Naive thymus-derived CD4-positive, alpha-beta T cell (primary cell): Measurements from ENCODE around the gene CTSA. TPM values are rescaled to one million over a fixed set of nuclear protein-coding genes. Genes with fewer than 3 reads are reported as not detected.

Source experiments
- ATAC-seq: fragments of 150-1000 bp; cut with Tn5 transposase; 2 replicates; pipeline ENCODE4 v1.10.0; 2021; ENCODE audit warnings: mild to moderate bottlenecking, moderate library complexity
- CTCF ChIA-PET: fragments of 350-600 bp; sonication (Branson Sonifier 250); formaldehyde crosslinking; loops from one replicate; lab custom pipeline; 2021; ENCODE audit warnings: antibody characterized with exemption; lab: Charles Lee
- POLR2A ChIA-PET: fragments of 350-600 bp; sonication (Branson Sonifier 250); formaldehyde crosslinking; loops from one replicate; lab custom pipeline; 2021; ENCODE audit warnings: antibody characterized with exemption, inconsistent platforms; lab: Charles Lee
- DNase-seq, 9 donors: peaks; one replicate each; pipeline versions ENCODE4 v3.0.0 to v3.0.0-alpha.2; 2020 to 2022; ENCODE audit warnings: mixed read lengths in 1 of 9
- H3K27ac ChIP-seq: one replicate; pipeline ENCODE4 v1.7.0; 2013; ENCODE audit warnings: mild to moderate bottlenecking, low read depth, low read length, moderate library complexity
- H3K27me3 ChIP-seq, 2 donors: one replicate each; pipeline ENCODE4 v1.7.0; 2013; ENCODE audit warnings: low read length in 2 of 2, mild to moderate bottlenecking in 2 of 2, moderate library complexity in 2 of 2; ENCODE audit not compliant: control insufficient read depth in 2 of 2, insufficient read depth in 2 of 2
- H3K36me3 ChIP-seq, 3 experiments: 1 replicate in 2 of 3; 2 replicates in 1 of 3; pipeline ENCODE4 v1.7.0; 2013; ENCODE audit warnings: low read length in 3 of 3, mild to moderate bottlenecking in 3 of 3, moderate library complexity in 1 of 3; ENCODE audit not compliant: insufficient read depth in 3 of 3, control insufficient read depth in 2 of 3
- H3K4me1 ChIP-seq, 2 donors: one replicate each; pipeline ENCODE4 v1.7.0; 2013; ENCODE audit warnings: low read length in 2 of 2, mild to moderate bottlenecking in 2 of 2, moderate library complexity in 1 of 2; ENCODE audit not compliant: control insufficient read depth in 2 of 2, insufficient read depth in 2 of 2
- H3K4me3 ChIP-seq: 2 replicates; pipeline ENCODE4 v1.7.0; 2013; ENCODE audit warnings: mild to moderate bottlenecking, low read length
- H3K9me3 ChIP-seq, 3 experiments: 1 replicate in 2 of 3; 2 replicates in 1 of 3; pipeline ENCODE4 v1.7.0; 2013; ENCODE audit warnings: low read length in 3 of 3; ENCODE audit not compliant: control insufficient read depth in 2 of 3
- H3K27ac Mint-ChIP-seq, 9 donors: one replicate each; pipeline ENCODE4 v1.8.0; 2020 to 2022; ENCODE audit warnings: mixed read lengths in 9 of 9, mild to moderate bottlenecking in 8 of 9, moderate library complexity in 5 of 9, inconsistent platforms in 2 of 9
- H3K27me3 Mint-ChIP-seq, 5 donors: one replicate each; pipeline ENCODE4 v1.8.0; 2021 to 2022; ENCODE audit warnings: mixed read lengths in 5 of 5, mild to moderate bottlenecking in 1 of 5
- H3K36me3 Mint-ChIP-seq, 5 donors: one replicate each; pipeline ENCODE4 v1.8.0; 2020 to 2022; ENCODE audit warnings: mixed read lengths in 5 of 5, mild to moderate bottlenecking in 3 of 5, inconsistent platforms in 1 of 5
- H3K4me1 Mint-ChIP-seq, 7 donors: one replicate each; pipeline ENCODE4 v1.8.0; 2020 to 2022; ENCODE audit warnings: mixed read lengths in 7 of 7, mild to moderate bottlenecking in 3 of 7, inconsistent platforms in 1 of 7
- H3K4me3 Mint-ChIP-seq, 10 donors: one replicate each; pipeline ENCODE4 v1.8.0; 2020 to 2022; ENCODE audit warnings: mild to moderate bottlenecking in 10 of 10, mixed read lengths in 10 of 10, moderate library complexity in 6 of 10, inconsistent platforms in 2 of 10
- H3K9me3 Mint-ChIP-seq, 11 donors: one replicate each; pipeline ENCODE4 v1.8.0; 2020 to 2022; ENCODE audit warnings: mixed read lengths in 11 of 11, mild to moderate bottlenecking in 4 of 11, inconsistent platforms in 1 of 11, moderate library complexity in 1 of 11
- intact Hi-C, 2 donors: fragments of 100-400 bp; cut with micrococcal nuclease; formaldehyde crosslinking; loops; one replicate each; pipeline ENCODE4 v1.15.1; 2023
- polyA plus RNA-seq, 2 donors: library from polyadenylated mRNA; unstranded; fragments of 300-500 nt; fragmentation: Illumina TruSeq; gene quantifications; one replicate each; pipeline ENCODE4 v1.2.3, GENCODE V29; 2021
- total RNA-seq, 6 experiments: library from RNA in 5 of 6; stranded (reverse) in 5 of 6; gene quantifications; 1 replicate in 5 of 6; 2 replicates in 1 of 6; pipeline ENCODE4 v1.2.3 and lab custom pipeline; 2021 to 2026

The CTSA gene
- total and polyA plus RNA-seq, 7 experiments from 2014 or later, result 59.6 to 151 (median 65.1) TPM

- peaks cover 12 to 38% (median 16%) of the 10 kb centered on the region in 5 donors for H3K36me3 Mint-ChIP-seq
- H3K4me1 ChIP-seq, result no peaks in the 10 kb centered on the region
- H3K4me1 Mint-ChIP-seq, result peaks cover 0 to 18% (median 6%) of the 10 kb centered on the region in 7 donors
- H3K9me3 ChIP-seq, result no peaks in the 10 kb centered on the region
- intact Hi-C loops, result no loop called here
- no peak for DNase-seq
- POLR2A ChIA-PET, result interaction anchor here (1.1 to 2.2 kb wide), 2 partner anchors 10 to 64 kb away, joined by 3 to 14 read pairs; partner anchors contain the start of gene PCIF1
- H3K36me3 ChIP-seq, result peaks cover 25 to 96% (median 30%) of the 10 kb centered on the region in 3 experiments
- no peaks in the 10 kb centered on the region for H3K27me3 Mint-ChIP-seq
- H3K27me3 ChIP-seq, result no peaks in the 10 kb centered on the region
- H3K9me3 Mint-ChIP-seq, result no peaks in the 10 kb centered on the region
- H3K27ac ChIP-seq, result no peak overlapping the region
- ATAC-seq, result peak; percentile 41
- CTCF ChIA-PET, result interaction anchor here (0.8 to 1.7 kb wide), 3 partner anchors 14 to 32 kb away, joined by 3 to 4 read pairs (median 4); no protein-coding TSS in a partner anchor
- H3K27ac Mint-ChIP-seq, result peak overlapping the region in 4 of 9 donors; percentile 4 to 41 (median 27)
- no peak overlapping the region for H3K4me3 ChIP-seq
- H3K4me3 Mint-ChIP-seq, result no peak overlapping the region
Measured at GRCh38 chr20:45944151-45944964, 53.2 kb downstream of the CTSA start.

GRCh38 chr20:45944965-45945677 is 54.0 kb downstream of the CTSA start:
- ATAC-seq, result no peak
- ChIA-PET POLR2A (interaction anchor here (0.6 to 5.9 kb wide), 3 partner anchors 9 to 22 kb away, joined by 6 to 55 read pairs (median 14); partner anchors contain the start of gene PCIF1), CTCF (interaction anchor here (0.8 to 1.7 kb wide), 3 partner anchors 13 to 31 kb away, joined by 3 to 4 read pairs (median 4); no protein-coding TSS in a partner anchor)
- no peak overlapping the region for H3K4me3 Mint-ChIP-seq
- H3K4me1 ChIP-seq, result no peaks in the 10 kb centered on the region
- peaks cover 5 to 30% (median 11%) of the 10 kb centered on the region in 5 donors for H3K36me3 Mint-ChIP-seq
- peak overlapping the region in 3 of 9 donors; percentile 4 to 41 (median 21) for H3K27ac Mint-ChIP-seq
- no peak overlapping the region for H3K27ac ChIP-seq
- peaks cover 0 to 13% (median 0%) of the 10 kb centered on the region in 7 donors for H3K4me1 Mint-ChIP-seq
- intact Hi-C loops, result no loop called here
- H3K9me3 Mint-ChIP-seq, result no peaks in the 10 kb centered on the region
- H3K27me3 ChIP-seq, result no peaks in the 10 kb centered on the region
- no peak overlapping the region for H3K4me3 ChIP-seq
- H3K36me3 ChIP-seq, result peaks cover 17 to 96% (median 31%) of the 10 kb centered on the region in 3 experiments
- no peaks in the 10 kb centered on the region for H3K9me3 ChIP-seq
- H3K27me3 Mint-ChIP-seq, result no peaks in the 10 kb centered on the region
- no peak for DNase-seq

GRCh38 chr20:45945678-45946148 is 54.6 kb downstream of the CTSA start:
- H3K27ac Mint-ChIP-seq, result peak overlapping the region in 1 of 9 donors; percentile 21
- peaks cover 5 to 28% (median 11%) of the 10 kb centered on the region in 5 donors for H3K36me3 Mint-ChIP-seq

GRCh38 chr20:45946149-45946970 is 55.2 kb downstream of the CTSA start:
- peak overlapping the region in 4 of 9 donors; percentile 7 to 62 (median 47) for H3K27ac Mint-ChIP-seq
- H3K27ac ChIP-seq, result no peak overlapping the region

More at GRCh38 chr20:45945678-45946148, 54.6 kb downstream of the CTSA start:
- no peaks in the 10 kb centered on the region for H3K9me3 ChIP-seq
- H3K27ac ChIP-seq, result no peak overlapping the region
- peaks cover 0 to 13% (median 0%) of the 10 kb centered on the region in 7 donors for H3K4me1 Mint-ChIP-seq
- no peaks in the 10 kb centered on the region for H3K9me3 Mint-ChIP-seq
- H3K36me3 ChIP-seq, result peaks cover 16 to 96% (median 37%) of the 10 kb centered on the region in 3 experiments
- H3K27me3 ChIP-seq, result no peaks in the 10 kb centered on the region
- no peak overlapping the region for H3K4me3 Mint-ChIP-seq
- intact Hi-C loops, result no loop called here
- H3K4me3 ChIP-seq, result no peak overlapping the region
- ATAC-seq (peak; percentile 37), DNase-seq (no peak)
- ChIA-PET POLR2A (interaction anchor here (0.6 to 5.9 kb wide), 2 partner anchors 9 to 21 kb away, joined by 6 to 55 read pairs; partner anchors contain the start of gene PCIF1), CTCF (interaction anchor here (1.7 kb wide), 1 partner anchor 24 kb away, joined by 4 read pairs; no protein-coding TSS in a partner anchor)
- H3K4me1 ChIP-seq, result no peaks in the 10 kb centered on the region
- no peaks in the 10 kb centered on the region for H3K27me3 Mint-ChIP-seq

GRCh38 chr20:45947110-45947866 is 56.2 kb downstream of the CTSA start:
- Mint-ChIP-seq H3K4me3 (no peak overlapping the region), H3K4me1 (peaks cover 0 to 14% (median 5%) of the 10 kb centered on the region in 7 donors), H3K27ac (peak overlapping the region in 1 of 9 donors; percentile 32), H3K27me3 (no peaks in the 10 kb centered on the region), H3K9me3 (no peaks in the 10 kb centered on the region), H3K36me3 (peaks cover 5 to 34% (median 14%) of the 10 kb centered on the region in 5 donors)
- Histone ChIP-seq H3K36me3 (peaks cover 22 to 99% (median 43%) of the 10 kb centered on the region in 3 experiments), H3K4me3 (no peak overlapping the region), H3K4me1 (no peaks in the 10 kb centered on the region), H3K27me3 (no peaks in the 10 kb centered on the region), H3K27ac (no peak overlapping the region), H3K9me3 (no peaks in the 10 kb centered on the region)
- ChIA-PET POLR2A (interaction anchor here (0.6 to 5.9 kb wide), 2 partner anchors 11 to 80 kb away, joined by 3 to 55 read pairs; partner anchors contain the start of gene PCIF1), CTCF (no interaction called here)
- ATAC-seq (no peak), DNase-seq (no peak)
- intact Hi-C loops, result no loop called here

More at GRCh38 chr20:45946149-45946970, 55.2 kb downstream of the CTSA start:
- Histone ChIP-seq H3K4me3 (no peak overlapping the region), H3K4me1 (no peaks in the 10 kb centered on the region), H3K27me3 (no peaks in the 10 kb centered on the region), H3K9me3 (no peaks in the 10 kb centered on the region), H3K36me3 (peaks cover 13 to 96% (median 37%) of the 10 kb centered on the region in 3 experiments)
- Mint-ChIP-seq H3K9me3 (no peaks in the 10 kb centered on the region), H3K4me1 (peaks cover 0 to 13% (median 0%) of the 10 kb centered on the region in 7 donors), H3K4me3 (peak overlapping the region in 1 of 10 donors; percentile 25), H3K27me3 (no peaks in the 10 kb centered on the region), H3K36me3 (peaks cover 5 to 28% (median 11%) of the 10 kb centered on the region in 5 donors)
- POLR2A ChIA-PET, result interaction anchor here (5.9 kb wide), 1 partner anchor 10 kb away, joined by 55 read pairs; the partner anchor contains the start of gene PCIF1
- intact Hi-C loops, result no loop called here
- no peak for DNase-seq
- CTCF ChIA-PET, result no interaction called here
- peak; percentile 72 for ATAC-seq
